ENCODE data around the gene GRHL1. TPM values are rescaled to one million over a fixed set of nuclear protein-coding genes. Genes with fewer than 3 reads are reported as not detected.
A peak's percentile ranks its signal among the peaks of the same experiment; 100 is the strongest.

GRHL1 gene
- total and polyA plus RNA-seq, 2 of the 4 experiments (the other 2 are of a cell fraction) = 0.18 to 0.21 TPM

DNA sequence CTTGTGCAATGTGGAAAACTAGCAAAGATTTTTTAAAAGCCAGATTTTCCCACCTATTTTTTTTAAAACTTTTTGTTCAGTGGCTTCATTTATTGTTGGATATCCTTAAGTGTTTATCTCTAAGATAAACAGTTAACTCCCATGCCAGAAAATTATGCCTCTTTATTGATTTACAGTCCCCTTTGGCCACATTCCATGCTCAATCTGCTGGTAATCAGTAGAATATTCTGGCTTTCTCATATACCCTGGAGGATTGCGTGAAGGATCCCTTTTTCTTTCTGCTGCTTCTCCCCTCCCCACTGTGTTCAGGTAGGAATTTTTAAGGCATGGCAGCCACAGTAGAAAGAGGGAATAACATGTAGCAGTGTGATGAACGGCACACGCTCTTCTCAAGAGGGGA lies 2.6 kb downstream of the GRHL1 start:
- Histone ChIP-seq H3K79me1 (ENCODE audit: low read depth in 1 of 2, low read length in 2 of 2) (no peaks in the 10 kb centered on the region), H3K27ac (ENCODE audit: insufficient read depth, low read length) (no peak overlapping the region), H3K18ac (ENCODE audit: low read depth, low read length) (no peak overlapping the region; the same call in 1 of the 2 replicates), H4K8ac (ENCODE audit: low read depth in 2 of 2, low read length in 2 of 2) (no peak overlapping the region), H2BK120ac (ENCODE audit: low read depth, low read length) (no peak overlapping the region), H3K9me3 (ENCODE audit: control insufficient read depth, insufficient read depth, low read length) (no peaks in the 10 kb centered on the region), H4K20me1 (ENCODE audit: insufficient read depth, low read length) (no peaks in the 10 kb centered on the region), H3K27me3 (ENCODE audit: control insufficient read depth, insufficient read depth, low read length) (peaks cover 14% of the 10 kb centered on the region), H3K9ac (ENCODE audit: low read depth, low read length) (no peak overlapping the region), H2BK5ac (ENCODE audit: low read depth, low read length, poor library complexity, severe bottlenecking) (no peak overlapping the region), H3K56ac (ENCODE audit: extremely low read depth, insufficient read depth, low read length) (no peak overlapping the region), H3K4ac (ENCODE audit: low read depth, low read length) (no peak overlapping the region), H3K4me2 (ENCODE audit: low read depth, low read length) (peak overlapping the region; percentile 36; the same call in 1 of the 2 replicates), H4K91ac (ENCODE audit: insufficient read depth, low read depth, low read length) (no peak overlapping the region), H2AK9ac (replicated peaks; ENCODE audit: low read depth, low read length, poor library complexity) (no peak overlapping the region), H3K9me1 (ENCODE audit: insufficient read depth, low read length) (no peaks in the 10 kb centered on the region), H4K5ac (ENCODE audit: low read depth, low read length) (no peak overlapping the region), H2BK20ac (ENCODE audit: low read depth, low read length) (no peak overlapping the region), H3K14ac (replicated peaks; ENCODE audit: low read depth, low read length) (no peak overlapping the region), H3K4me1 (ENCODE audit: control insufficient read depth, insufficient read depth, low read length) (peaks cover 3% of the 10 kb centered on the region; the same call in 1 of the 2 replicates), H2AK5ac (ENCODE audit: low read depth, low read length) (no peak overlapping the region), H3K36me3 (ENCODE audit: control insufficient read depth, insufficient read depth, low read length) (no peaks in the 10 kb centered on the region), H3K4me3 (ENCODE audit: insufficient read depth, low read depth, low read length) (no peak overlapping the region), H2BK15ac (ENCODE audit: low read depth, low read length) (no peak overlapping the region), H2AFZ (replicated peaks; ENCODE audit: low read length, poor library complexity) (no peak overlapping the region), H3K23ac (ENCODE audit: low read depth, low read length) (no peak overlapping the region)
- no peak for ATAC-seq (ENCODE audit: low read depth)
- POLR2A ChIA-PET (ENCODE audit: unreplicated experiment) = no interaction called here
- intact Hi-C loops (cut with micrococcal nuclease) (loop anchor here (5.0 kb wide), 2 partner anchors 142 to 397 kb away; partner anchors contain the start of gene ADAM17), dilution Hi-C loops (cut with HindIII; ENCODE audit: low sequenced_read_pairs, unreplicated experiment) (no loop called here), in situ Hi-C loops (cut with MboI; ENCODE audit: low sequenced_read_pairs) (no loop called here)
- no TSS peak for BruUV-seq (replicated peaks)
- CTCF ChIA-PET = no interaction called here
- no peak for TF ChIP-seq RAD21 (IDR thresholded peaks at IDR 0.05; ENCODE audit: low read length)
- TF ChIP-seq RFX5 (IDR thresholded peaks at IDR 0.05; ENCODE audit: low read depth, low read length) = no peak
- TF ChIP-seq, protein P1, sequence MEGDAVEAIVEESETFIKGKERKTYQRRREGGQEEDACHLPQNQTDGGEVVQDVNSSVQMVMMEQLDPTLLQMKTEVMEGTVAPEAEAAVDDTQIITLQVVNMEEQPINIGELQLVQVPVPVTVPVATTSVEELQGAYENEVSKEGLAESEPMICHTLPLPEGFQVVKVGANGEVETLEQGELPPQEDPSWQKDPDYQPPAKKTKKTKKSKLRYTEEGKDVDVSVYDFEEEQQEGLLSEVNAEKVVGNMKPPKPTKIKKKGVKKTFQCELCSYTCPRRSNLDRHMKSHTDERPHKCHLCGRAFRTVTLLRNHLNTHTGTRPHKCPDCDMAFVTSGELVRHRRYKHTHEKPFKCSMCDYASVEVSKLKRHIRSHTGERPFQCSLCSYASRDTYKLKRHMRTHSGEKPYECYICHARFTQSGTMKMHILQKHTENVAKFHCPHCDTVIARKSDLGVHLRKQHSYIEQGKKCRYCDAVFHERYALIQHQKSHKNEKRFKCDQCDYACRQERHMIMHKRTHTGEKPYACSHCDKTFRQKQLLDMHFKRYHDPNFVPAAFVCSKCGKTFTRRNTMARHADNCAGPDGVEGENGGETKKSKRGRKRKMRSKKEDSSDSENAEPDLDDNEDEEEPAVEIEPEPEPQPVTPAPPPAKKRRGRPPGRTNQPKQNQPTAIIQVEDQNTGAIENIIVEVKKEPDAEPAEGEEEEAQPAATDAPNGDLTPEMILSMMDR (conservative IDR thresholded peaks at IDR 0.05; ENCODE audit: low read depth, low read length) = no peak
- TF ChIP-seq CHD1 (IDR thresholded peaks at IDR 0.05; ENCODE audit: low read depth, low read length) = no peak
- no peak for TF ChIP-seq MAZ (IDR thresholded peaks at IDR 0.05; ENCODE audit: borderline replicate concordance, low read depth, low read length)
- TF ChIP-seq SMC3 (IDR thresholded peaks at IDR 0.05; ENCODE audit: low read depth, low read length) = no peak
- TF ChIP-seq CEBPB (IDR thresholded peaks at IDR 0.05; ENCODE audit: low read depth, low read length) = no peak
- no peak for TF ChIP-seq FOS (IDR thresholded peaks at IDR 0.05; ENCODE audit: low read depth, low read length)
- TF ChIP-seq MXI1 (IDR thresholded peaks at IDR 0.05; ENCODE audit: borderline replicate concordance, low read depth, low read length) = no peak
- no peak for TF ChIP-seq MAFK (IDR thresholded peaks at IDR 0.05; ENCODE audit: low read depth, low read length)
- no peak for TF ChIP-seq NFE2L2 (IDR thresholded peaks at IDR 0.05; ENCODE audit: low read depth, low read length)
- TF ChIP-seq, protein P2, sequence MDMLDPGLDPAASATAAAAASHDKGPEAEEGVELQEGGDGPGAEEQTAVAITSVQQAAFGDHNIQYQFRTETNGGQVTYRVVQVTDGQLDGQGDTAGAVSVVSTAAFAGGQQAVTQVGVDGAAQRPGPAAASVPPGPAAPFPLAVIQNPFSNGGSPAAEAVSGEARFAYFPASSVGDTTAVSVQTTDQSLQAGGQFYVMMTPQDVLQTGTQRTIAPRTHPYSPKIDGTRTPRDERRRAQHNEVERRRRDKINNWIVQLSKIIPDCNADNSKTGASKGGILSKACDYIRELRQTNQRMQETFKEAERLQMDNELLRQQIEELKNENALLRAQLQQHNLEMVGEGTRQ (IDR thresholded peaks at IDR 0.05; ENCODE audit: low read depth, low read length) = no peak
- no peak for DNase-seq
- no CpG with 5 or more reads among the region's 3 CpGs for WGBS, 2 experiments (ENCODE audit: extremely low coverage in 2 of 2, insufficient read length in 1 of 2)

Measured in IMR-90 (cell line).